ENCODE measurements around the gene TPH2. TPM values are rescaled to one million over a fixed set of nuclear protein-coding genes. Genes with fewer than 3 reads are reported as not detected.

Gene TPH2
- total RNA-seq = not detected in 3 replicates

DNA sequence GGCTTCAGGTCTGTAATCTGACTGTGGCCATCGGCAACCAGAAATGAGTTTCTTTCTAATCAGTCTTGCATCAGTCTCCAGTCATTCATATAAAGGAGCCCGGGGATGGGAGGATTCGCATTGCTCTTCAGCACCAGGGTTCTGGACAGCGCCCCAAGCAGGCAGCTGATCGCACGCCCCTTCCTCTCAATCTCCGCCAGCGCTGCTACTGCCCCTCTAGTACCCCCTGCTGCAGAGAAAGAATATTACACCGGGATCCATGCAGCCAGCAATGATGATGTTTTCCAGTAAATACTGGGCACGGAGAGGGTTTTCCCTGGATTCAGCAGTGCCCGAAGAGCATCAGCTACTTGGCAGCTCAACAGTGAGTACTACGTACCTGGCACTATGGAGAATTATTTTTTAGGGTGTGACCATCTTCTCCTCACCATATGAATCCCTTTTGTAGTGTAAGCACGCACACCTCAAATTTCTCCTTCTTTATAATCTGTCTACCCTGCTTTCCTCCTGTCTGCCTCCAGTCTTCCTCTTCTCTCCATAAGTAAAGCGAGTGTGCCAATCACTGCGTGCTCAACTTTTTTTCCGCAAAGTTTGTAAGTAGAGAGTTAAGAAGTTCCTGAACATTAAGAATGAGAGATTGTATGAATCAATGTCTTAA, at the start of gene TPH2:
Gene TPH2, plus strand, starts transcription at position 118 of the 658 bp plus-strand sequence. Its CDS starts 142 bp downstream, at position 260.
- TF ChIP-seq, protein P1, sequence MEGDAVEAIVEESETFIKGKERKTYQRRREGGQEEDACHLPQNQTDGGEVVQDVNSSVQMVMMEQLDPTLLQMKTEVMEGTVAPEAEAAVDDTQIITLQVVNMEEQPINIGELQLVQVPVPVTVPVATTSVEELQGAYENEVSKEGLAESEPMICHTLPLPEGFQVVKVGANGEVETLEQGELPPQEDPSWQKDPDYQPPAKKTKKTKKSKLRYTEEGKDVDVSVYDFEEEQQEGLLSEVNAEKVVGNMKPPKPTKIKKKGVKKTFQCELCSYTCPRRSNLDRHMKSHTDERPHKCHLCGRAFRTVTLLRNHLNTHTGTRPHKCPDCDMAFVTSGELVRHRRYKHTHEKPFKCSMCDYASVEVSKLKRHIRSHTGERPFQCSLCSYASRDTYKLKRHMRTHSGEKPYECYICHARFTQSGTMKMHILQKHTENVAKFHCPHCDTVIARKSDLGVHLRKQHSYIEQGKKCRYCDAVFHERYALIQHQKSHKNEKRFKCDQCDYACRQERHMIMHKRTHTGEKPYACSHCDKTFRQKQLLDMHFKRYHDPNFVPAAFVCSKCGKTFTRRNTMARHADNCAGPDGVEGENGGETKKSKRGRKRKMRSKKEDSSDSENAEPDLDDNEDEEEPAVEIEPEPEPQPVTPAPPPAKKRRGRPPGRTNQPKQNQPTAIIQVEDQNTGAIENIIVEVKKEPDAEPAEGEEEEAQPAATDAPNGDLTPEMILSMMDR (IDR thresholded peaks at IDR 0.05; ENCODE audit: unreplicated experiment) = peak; percentile 57
- Mint-ChIP-seq H3K9me3 (no peaks in the 10 kb centered on the region), H3K36me3 (no peaks in the 10 kb centered on the region), H3K27me3 (ENCODE audit: low read depth) (peaks cover 52% of the 10 kb centered on the region), H3K4me3 (no peak within 1 kb of the TSS), H3K27ac (no peak within 1 kb of the TSS), H3K4me1 (no peaks in the 10 kb centered on the region)
- DNase-seq (ENCODE audit: low spot score in 2 of 2, unreplicated experiment in 2 of 2) = peak; percentile 77 to 90

DNA sequence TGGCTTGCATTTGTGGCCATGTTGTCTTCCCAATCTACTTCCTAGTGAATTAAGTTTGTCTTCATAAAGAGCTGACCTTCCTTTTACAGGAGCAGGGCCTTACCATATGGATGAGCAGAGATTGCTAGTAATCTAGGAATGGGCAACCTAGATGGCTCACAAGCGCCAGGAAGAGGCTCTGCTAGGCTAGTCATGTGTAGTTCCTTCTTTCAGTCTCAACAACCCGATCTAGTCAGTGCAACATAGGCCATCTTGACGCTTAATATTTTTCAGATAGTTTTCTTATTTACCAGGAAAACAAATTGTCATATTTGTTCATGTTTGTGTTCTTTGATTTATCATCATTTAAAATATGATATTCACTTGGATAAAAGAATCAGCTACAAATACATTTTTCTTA, 48.2 kb upstream of the TPH2 start:
- no peaks in the 10 kb centered on the region for H3K27me3 Mint-ChIP-seq (ENCODE audit: low read depth)
- H3K9me3 Mint-ChIP-seq = peaks cover 7% of the 10 kb centered on the region
- DNase-seq (ENCODE audit: low spot score in 2 of 2, unreplicated experiment in 2 of 2) = no peak
- H3K4me3 Mint-ChIP-seq = no peak overlapping the region
- H3K27ac Mint-ChIP-seq = no peak overlapping the region
- TF ChIP-seq, protein P1 (IDR thresholded peaks at IDR 0.05; ENCODE audit: unreplicated experiment) = no peak
- H3K36me3 Mint-ChIP-seq = peaks cover 14% of the 10 kb centered on the region
- no peaks in the 10 kb centered on the region for H3K4me1 Mint-ChIP-seq

DNA sequence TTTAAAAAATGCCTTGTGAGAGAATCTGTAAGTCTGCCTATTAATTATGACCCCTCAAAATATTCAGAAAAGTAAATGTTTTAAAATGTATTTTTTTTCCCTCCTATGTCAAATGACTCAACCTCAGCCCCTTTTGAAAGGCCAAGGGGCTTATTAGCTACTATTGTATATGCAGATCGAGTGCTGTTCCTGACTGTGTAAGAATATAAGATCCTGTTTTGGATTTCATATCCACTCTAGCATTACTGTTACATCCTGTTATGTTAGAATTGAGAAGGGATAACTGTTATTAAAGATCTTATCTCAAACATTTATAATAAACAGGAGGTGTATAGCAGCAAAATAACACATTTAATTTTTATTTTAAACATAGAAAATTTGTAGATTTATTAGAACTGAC, 46.6 kb upstream of the TPH2 start:
- H3K27me3 Mint-ChIP-seq (ENCODE audit: low read depth) = no peaks in the 10 kb centered on the region
- no peak for DNase-seq (ENCODE audit: low spot score in 2 of 2, unreplicated experiment in 2 of 2)
- no peaks in the 10 kb centered on the region for H3K4me1 Mint-ChIP-seq
- H3K4me3 Mint-ChIP-seq = no peak overlapping the region
- no peak overlapping the region for H3K27ac Mint-ChIP-seq
- TF ChIP-seq, protein P1 (IDR thresholded peaks at IDR 0.05; ENCODE audit: unreplicated experiment) = no peak
- H3K36me3 Mint-ChIP-seq = peaks cover 12% of the 10 kb centered on the region
- H3K9me3 Mint-ChIP-seq = peaks cover 7% of the 10 kb centered on the region

DNA sequence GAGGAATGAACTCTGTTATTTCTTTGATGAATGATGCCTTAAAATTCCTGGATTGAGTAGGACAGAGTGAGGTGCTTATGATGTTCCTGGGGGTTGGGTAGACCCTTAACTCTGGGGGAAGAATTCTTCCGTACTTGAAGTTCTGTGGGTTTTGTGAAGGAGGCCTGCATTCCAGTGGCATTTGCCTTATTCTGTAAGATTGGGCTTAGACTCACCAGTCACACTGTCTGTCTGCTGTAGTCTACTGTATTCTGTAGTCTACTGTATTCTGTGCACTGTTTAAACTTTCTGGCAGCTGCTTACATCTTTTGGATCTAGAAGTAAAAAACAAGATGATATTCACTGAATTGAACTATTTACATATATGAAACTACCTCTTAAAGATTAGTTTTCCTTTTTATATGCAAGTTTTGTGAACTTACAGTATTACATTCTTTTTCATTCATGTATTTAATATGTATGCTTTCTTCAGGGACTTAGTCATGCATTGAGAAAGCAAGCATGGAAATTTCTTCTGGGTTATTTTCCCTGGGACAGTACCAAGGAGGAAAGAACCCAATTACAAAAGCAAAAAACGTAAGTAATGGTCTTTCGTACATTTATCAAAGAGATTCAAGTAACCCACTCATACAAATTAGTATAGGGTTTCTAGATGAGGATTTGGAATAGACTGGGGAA, 42.3 kb upstream of the TPH2 start:
- Mint-ChIP-seq H3K27ac (no peak overlapping the region), H3K36me3 (peaks cover 16% of the 10 kb centered on the region), H3K4me1 (no peaks in the 10 kb centered on the region), H3K4me3 (no peak overlapping the region), H3K9me3 (no peaks in the 10 kb centered on the region), H3K27me3 (ENCODE audit: low read depth) (no peaks in the 10 kb centered on the region)
- no peak for DNase-seq (ENCODE audit: low spot score in 2 of 2, unreplicated experiment in 2 of 2)
- TF ChIP-seq, protein P1 (IDR thresholded peaks at IDR 0.05; ENCODE audit: unreplicated experiment) = no peak

DNA sequence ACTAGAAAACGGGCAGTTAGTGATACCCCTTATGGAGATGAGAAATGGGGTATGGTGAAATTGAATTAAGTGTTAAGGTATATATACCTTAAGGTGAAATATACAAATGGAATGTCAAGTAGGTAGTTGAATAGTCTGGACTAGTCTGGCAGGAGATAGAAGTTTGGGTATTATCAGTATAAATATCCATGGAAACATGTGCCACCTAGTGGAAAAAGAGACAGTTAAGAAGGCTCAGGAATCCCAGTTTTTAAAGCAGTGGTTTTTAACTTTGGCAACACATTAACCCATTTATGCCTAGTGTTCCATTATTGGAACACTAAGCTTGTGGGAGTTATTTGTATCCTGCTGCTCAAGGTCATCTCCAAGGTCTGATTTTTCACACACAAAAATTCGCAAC, 38.6 kb upstream of the TPH2 start:
- Mint-ChIP-seq H3K9me3 (no peaks in the 10 kb centered on the region), H3K4me1 (no peaks in the 10 kb centered on the region), H3K4me3 (no peak overlapping the region), H3K27me3 (ENCODE audit: low read depth) (no peaks in the 10 kb centered on the region), H3K36me3 (peaks cover 36% of the 10 kb centered on the region), H3K27ac (no peak overlapping the region)
- no peak for DNase-seq (ENCODE audit: low spot score in 2 of 2, unreplicated experiment in 2 of 2)
- TF ChIP-seq, protein P1 (IDR thresholded peaks at IDR 0.05; ENCODE audit: unreplicated experiment) = no peak
